Fibroblast of lung (primary cell): ENCODE data around the gene LDAH.

ENCODE experiments used
- EZH2 ChIP-seq: IDR thresholded peaks from 2 replicates; pipeline ENCODE4 v1.5.1; 2012; ENCODE audit warnings: low read length, control low read depth, mild to moderate bottlenecking; ENCODE audit errors: missing control alignments
- TF ChIP-seq, protein P1 (sequence below), 2 donors: IDR thresholded peaks in 1 of 2; conservative IDR thresholded peaks in 1 of 2; 1 replicate in 1 of 2; 2 replicates in 1 of 2; pipeline ENCODE4 v1.5.1; 2011 to 2012; ENCODE audit warnings: low read length in 2 of 2, control low read depth in 1 of 2, inconsistent platforms in 1 of 2, low read depth in 1 of 2, mild to moderate bottlenecking in 1 of 2

DNA sequence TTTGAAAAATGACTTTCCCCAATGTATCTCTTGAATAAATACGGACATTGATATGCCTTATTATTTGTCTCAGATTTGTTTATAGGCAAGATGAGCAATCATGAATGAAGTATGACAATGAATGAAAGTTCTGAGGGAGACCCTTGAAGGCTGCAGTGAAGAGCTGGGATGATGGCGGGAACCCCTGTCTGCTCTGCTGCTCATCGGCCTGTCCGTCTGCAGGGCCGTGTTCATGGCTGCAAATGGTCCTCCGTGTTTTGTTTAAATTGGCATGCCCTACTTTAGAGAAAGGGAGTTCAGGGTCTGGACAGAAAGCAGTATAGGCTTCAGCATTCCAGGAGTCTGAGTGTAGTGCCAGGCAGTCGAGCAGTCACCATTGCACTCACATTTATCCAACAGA is 170.8 kb downstream of the LDAH start:
- TF ChIP-seq, protein P1, sequence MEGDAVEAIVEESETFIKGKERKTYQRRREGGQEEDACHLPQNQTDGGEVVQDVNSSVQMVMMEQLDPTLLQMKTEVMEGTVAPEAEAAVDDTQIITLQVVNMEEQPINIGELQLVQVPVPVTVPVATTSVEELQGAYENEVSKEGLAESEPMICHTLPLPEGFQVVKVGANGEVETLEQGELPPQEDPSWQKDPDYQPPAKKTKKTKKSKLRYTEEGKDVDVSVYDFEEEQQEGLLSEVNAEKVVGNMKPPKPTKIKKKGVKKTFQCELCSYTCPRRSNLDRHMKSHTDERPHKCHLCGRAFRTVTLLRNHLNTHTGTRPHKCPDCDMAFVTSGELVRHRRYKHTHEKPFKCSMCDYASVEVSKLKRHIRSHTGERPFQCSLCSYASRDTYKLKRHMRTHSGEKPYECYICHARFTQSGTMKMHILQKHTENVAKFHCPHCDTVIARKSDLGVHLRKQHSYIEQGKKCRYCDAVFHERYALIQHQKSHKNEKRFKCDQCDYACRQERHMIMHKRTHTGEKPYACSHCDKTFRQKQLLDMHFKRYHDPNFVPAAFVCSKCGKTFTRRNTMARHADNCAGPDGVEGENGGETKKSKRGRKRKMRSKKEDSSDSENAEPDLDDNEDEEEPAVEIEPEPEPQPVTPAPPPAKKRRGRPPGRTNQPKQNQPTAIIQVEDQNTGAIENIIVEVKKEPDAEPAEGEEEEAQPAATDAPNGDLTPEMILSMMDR (conservative IDR thresholded peaks at IDR 0.05 in 1 of 2, IDR thresholded peaks at IDR 0.05 in 1 of 2; ENCODE audit: low read depth in 1 of 2, low read length in 2 of 2), result no peak
- TF ChIP-seq EZH2, result no peak
